ENCODE measurements around the gene STK35. TPM values are rescaled to one million over a fixed set of nuclear protein-coding genes. Genes with fewer than 3 reads are reported as not detected.

STK35 gene
- total and polyA plus RNA-seq, 2 donors (not counting 3 experiments of a cell fraction or from before 2014, with no cell fraction given) = 10.2 to 17.5 TPM

DNA sequence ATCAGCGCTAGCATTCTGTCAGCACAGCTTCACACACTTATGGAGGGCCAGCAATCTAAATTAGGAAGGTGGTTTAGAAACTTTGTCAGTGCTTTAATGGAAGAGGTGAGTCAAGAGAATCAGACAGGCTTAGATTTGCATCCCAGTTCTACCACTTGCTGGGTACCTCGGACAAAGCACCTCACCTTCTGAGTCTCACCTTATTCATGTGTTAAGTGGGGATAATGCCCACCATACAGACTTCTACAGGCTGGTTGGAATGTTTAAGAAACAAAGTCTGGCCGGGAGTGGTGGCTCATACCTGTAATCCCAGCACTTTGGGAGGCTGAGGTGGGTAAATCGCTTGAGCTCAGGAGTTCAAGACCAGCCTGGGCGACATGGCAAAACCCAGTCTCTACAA lies 12.2 kb upstream of the STK35 start:
- intact Hi-C loops (cut with micrococcal nuclease) (no loop called here), dilution Hi-C loops (cut with MboI; ENCODE audit: extremely low pct_ligation_motif_present, low sequenced_read_pairs) (no loop called here)
- H3K27me3 ChIP-seq (ENCODE audit: control insufficient read depth in 2 of 2, insufficient read depth in 2 of 2, low read length in 2 of 2) = peaks cover 8 to 30% of the 10 kb centered on the region in 2 experiments
- ChIA-PET CTCF (interaction anchor here (2.1 kb wide), 1 partner anchor 83 kb away, joined by 8 read pairs; no protein-coding TSS in a partner anchor), POLR2A (no interaction called here)
- FAIRE-seq = no peak
- H3K9me1 ChIP-seq (replicated peaks; ENCODE audit: control insufficient read depth, extremely low read depth, insufficient read depth, low read length) = no peaks in the 10 kb centered on the region
- TF ChIP-seq JUN (IDR thresholded peaks at IDR 0.05; ENCODE audit: borderline replicate concordance, insufficient read depth, insufficient read length, low read depth) = no peak
- TF ChIP-seq, protein P1, sequence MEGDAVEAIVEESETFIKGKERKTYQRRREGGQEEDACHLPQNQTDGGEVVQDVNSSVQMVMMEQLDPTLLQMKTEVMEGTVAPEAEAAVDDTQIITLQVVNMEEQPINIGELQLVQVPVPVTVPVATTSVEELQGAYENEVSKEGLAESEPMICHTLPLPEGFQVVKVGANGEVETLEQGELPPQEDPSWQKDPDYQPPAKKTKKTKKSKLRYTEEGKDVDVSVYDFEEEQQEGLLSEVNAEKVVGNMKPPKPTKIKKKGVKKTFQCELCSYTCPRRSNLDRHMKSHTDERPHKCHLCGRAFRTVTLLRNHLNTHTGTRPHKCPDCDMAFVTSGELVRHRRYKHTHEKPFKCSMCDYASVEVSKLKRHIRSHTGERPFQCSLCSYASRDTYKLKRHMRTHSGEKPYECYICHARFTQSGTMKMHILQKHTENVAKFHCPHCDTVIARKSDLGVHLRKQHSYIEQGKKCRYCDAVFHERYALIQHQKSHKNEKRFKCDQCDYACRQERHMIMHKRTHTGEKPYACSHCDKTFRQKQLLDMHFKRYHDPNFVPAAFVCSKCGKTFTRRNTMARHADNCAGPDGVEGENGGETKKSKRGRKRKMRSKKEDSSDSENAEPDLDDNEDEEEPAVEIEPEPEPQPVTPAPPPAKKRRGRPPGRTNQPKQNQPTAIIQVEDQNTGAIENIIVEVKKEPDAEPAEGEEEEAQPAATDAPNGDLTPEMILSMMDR (IDR thresholded peaks at IDR 0.05; ENCODE audit: extremely low read depth in 1 of 2, insufficient read depth in 1 of 2, low read depth in 1 of 2, low read length in 2 of 2) = no peak
- no peak for TF ChIP-seq GATA2 (IDR thresholded peaks at IDR 0.05; ENCODE audit: insufficient read depth, insufficient read length, low read depth, low read length)
- TF ChIP-seq FOS (IDR thresholded peaks at IDR 0.05; ENCODE audit: borderline replicate concordance, insufficient read depth, low read length) = no peak
- TF ChIP-seq POLR2AphosphoS5 (IDR thresholded peaks at IDR 0.05; ENCODE audit: insufficient read depth, low read depth, low read length) = no peak
- TF ChIP-seq POLR2A (IDR thresholded peaks at IDR 0.05; ENCODE audit: low read depth, low read length) = no peak
- TF ChIP-seq MYC (IDR thresholded peaks at IDR 0.05; ENCODE audit: low read depth, low read length) = no peak
- TF ChIP-seq, protein P2, sequence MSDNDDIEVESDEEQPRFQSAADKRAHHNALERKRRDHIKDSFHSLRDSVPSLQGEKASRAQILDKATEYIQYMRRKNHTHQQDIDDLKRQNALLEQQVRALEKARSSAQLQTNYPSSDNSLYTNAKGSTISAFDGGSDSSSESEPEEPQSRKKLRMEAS (IDR thresholded peaks at IDR 0.05; ENCODE audit: insufficient read depth, insufficient read length) = no peak
- TF ChIP-seq EZH2 (IDR thresholded peaks at IDR 0.05; ENCODE audit: borderline replicate concordance, low read depth, low read length, severe bottlenecking) = no peak
- H3K4me1 ChIP-seq (ENCODE audit: control insufficient read depth, extremely low read depth, insufficient read depth, low read length) = no peaks in the 10 kb centered on the region
- H4K20me1 ChIP-seq (replicated peaks; ENCODE audit: control insufficient read depth, extremely low read depth, insufficient read depth, low read length) = no peaks in the 10 kb centered on the region
- BruUV-seq (replicated peaks) = no TSS peak
- H3K27ac ChIP-seq (ENCODE audit: insufficient read depth, low read depth, low read length) = no peak overlapping the region
- H3K9me3 ChIP-seq (replicated peaks; ENCODE audit: control insufficient read depth, insufficient read depth, low read length) = no peaks in the 10 kb centered on the region
- H3K9ac ChIP-seq (replicated peaks; ENCODE audit: extremely low read depth, insufficient read depth, low read length) = no peak overlapping the region
- DNase-seq (ENCODE audit: low read depth, low spot score) = no peak
- H3K36me3 ChIP-seq (ENCODE audit: control insufficient read depth in 2 of 2, extremely low read depth in 1 of 2, insufficient read depth in 2 of 2, low read length in 2 of 2) = no peaks in the 10 kb centered on the region
- H2AFZ ChIP-seq (ENCODE audit: low read depth, low read length) = no peak overlapping the region
- no peak overlapping the region for H3K4me2 ChIP-seq (ENCODE audit: insufficient read depth, low read length)
- H3K79me2 ChIP-seq (ENCODE audit: control insufficient read depth, insufficient read depth, low read length) = no peaks in the 10 kb centered on the region
- no peak overlapping the region for H3K4me3 ChIP-seq (replicated peaks in 1 of 3; ENCODE audit: insufficient read depth in 1 of 3, low read depth in 1 of 3, low read length in 3 of 3)

Measured in endothelial cell of umbilical vein (primary cell).